Pancreas (tissue), 10 donors: Measurements from ENCODE around the gene ADRB2. TPM values are rescaled to one million over a fixed set of nuclear protein-coding genes. Genes with fewer than 3 reads are reported as not detected.

ENCODE experiments used
- ATAC-seq, 4 donors: fragments of 200-7000 bp; cut with Tn5 transposase; one replicate each; pipeline versions ENCODE4 v1.8.0 to v1.9.1; 2020; ENCODE audit warnings: mild to moderate bottlenecking in 4 of 4, moderate library complexity in 4 of 4
- DNase-seq, 6 donors: peaks; one replicate each; pipeline ENCODE4 v3.0.0-alpha.2; 2020
- FAIRE-seq: peaks from 2 replicates; lab custom pipeline; 2012; peaks lifted over from hg19 to GRCh38; lab: Jason Lieb, UNC
- H3K27ac ChIP-seq, 4 donors: fragments of 200-600 bp; sonication (generic); 1 replicate in 3 of 4; 2 replicates in 1 of 4; pipeline versions ENCODE4 v1.5.0 to v1.8.0; 2020
- H3K27me3 ChIP-seq, 4 donors: fragments of 200-600 bp; one replicate each; pipeline ENCODE4 v1.8.0; 2021
- H3K36me3 ChIP-seq, 3 donors: fragments of 200-600 bp; sonication (generic) in 1 of 3; one replicate each; pipeline versions ENCODE4 v1.5.0 to v1.8.0; 2020 to 2021
- H3K4me1 ChIP-seq, 3 donors: fragments of 200-600 bp; one replicate each; pipeline ENCODE4 v1.8.0; 2021
- H3K4me3 ChIP-seq, 4 donors: fragments of 200-600 bp; sonication (generic) in 2 of 4; one replicate each; pipeline versions ENCODE4 v1.5.0 to v1.8.0; 2020 to 2021
- H3K9me3 ChIP-seq, 4 donors: fragments of 200-600 bp; one replicate each; pipeline ENCODE4 v1.8.0; 2021
- CTCF ChIP-seq, 4 donors: fragments of 200-600 bp; sonication (generic) in 3 of 4; IDR thresholded peaks; one replicate each; pipeline versions ENCODE4 v1.5.0 to v1.8.0; 2021; ENCODE audit warnings: antibody characterized with exemption in 4 of 4
- WGBS, 2 donors: extraction: QIAGEN DNeasy Blood & Tissue Kit; methylation state at CpG; one replicate each; pipeline ENCODE4 v1.1.7; 2013; 5-methylcytosine and 5-hydroxymethylcytosine counted together
- intact Hi-C, 3 donors: fragments of 100-400 bp; cut with DNase I; formaldehyde crosslinking; loops; one replicate each; pipeline versions ENCODE4 v1.11.1 to v1.14.2; 2022
- polyA plus RNA-seq, 2 donors: library from polyadenylated mRNA; stranded (reverse); fragments of 200-250 nt; gene quantifications; one replicate each; pipeline ENCODE4 v1.2.3, GENCODE V29; 2013
- total RNA-seq, 6 donors: library from RNA; stranded (reverse); fragmentation: NEBNext Ultra II Directional in 4 of 6; extraction: Animal tissue kit (Norgen Biotek cat#: 25700) in 4 of 6; gene quantifications; one replicate each; pipeline versions ENCODE4 v1.2.1 to v1.2.4, GENCODE V29; 2021 to 2023
- donor health status: healthy with polysubstance abuse.
- donor health status: DM: no; HTN: no; CAD: no; lungs with moderate emphysema.
- donor health status: DM: no; HTN: no; CAD: no.
- donor health status: control.
- donor health status: control.
- donor health status: Bipolar disorder and iron deficiency.
- donor health status: DM: yes; HTN: yes; CAD: no.
- donor health status: DM: no; HTN: no; CAD: no.
- donor health status: DM: no; HTN: no; CAD: no.
- donor health status: DM: yes; HTN: yes; CAD: no.

ADRB2 gene
- total and polyA plus RNA-seq, 8 donors, result 0.09 to 1.1 (median 0.48) TPM

- Histone ChIP-seq H3K4me3 (no peak overlapping the region), H3K9me3 (no peaks in the 10 kb centered on the region), H3K27me3 (no peaks in the 10 kb centered on the region), H3K36me3 (no peaks in the 10 kb centered on the region), H3K4me1 (no peaks in the 10 kb centered on the region), H3K27ac (no peak overlapping the region)
- no peak for ATAC-seq
- no peak for FAIRE-seq
- intact Hi-C loops, result no loop called here
- TF ChIP-seq CTCF (IDR thresholded peaks at IDR 0.05), result no peak
- DNase-seq, result no peak
Measured at GRCh38 chr5:148791334-148791667, 35.1 kb upstream of the ADRB2 start.

GRCh38 chr5:148791696-148792095 is 34.7 kb upstream of the ADRB2 start:
- no peak for ATAC-seq
- TF ChIP-seq CTCF (IDR thresholded peaks at IDR 0.05), result no peak
- H3K27ac ChIP-seq, result no peak overlapping the region
- intact Hi-C loops, result no loop called here
- WGBS, 2 donors, result 67 to 78% methylated on average over 2 of the region's 2 CpGs
- DNase-seq, result no peak
- no peaks in the 10 kb centered on the region for H3K36me3 ChIP-seq
- no peaks in the 10 kb centered on the region for H3K9me3 ChIP-seq
- FAIRE-seq, result no peak
- H3K27me3 ChIP-seq, result no peaks in the 10 kb centered on the region
- H3K4me3 ChIP-seq, result no peak overlapping the region
- H3K4me1 ChIP-seq, result no peaks in the 10 kb centered on the region

DNA sequence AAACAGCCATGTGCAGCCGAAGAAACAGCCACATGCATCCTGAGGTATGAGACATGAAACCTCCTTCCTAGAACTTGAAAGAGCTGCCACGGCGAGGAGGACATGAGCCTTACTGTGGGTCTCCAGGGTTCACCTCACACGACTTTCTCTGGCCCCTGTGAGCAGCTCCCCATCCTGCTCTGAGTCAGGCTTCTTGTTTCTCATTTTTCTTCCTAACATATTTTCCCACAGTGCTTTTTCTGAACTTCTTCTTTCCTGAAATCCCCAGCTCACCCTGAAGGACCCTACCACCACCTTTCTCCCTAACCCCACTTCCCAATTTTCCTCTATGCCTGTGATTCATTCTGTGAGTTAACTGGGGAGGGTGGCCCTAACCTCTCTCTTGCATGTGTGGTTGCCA is 33.7 kb upstream of the ADRB2 start:
- 76 to 84% methylated on average over 4 of the region's 4 CpGs for WGBS, 2 donors
- H3K4me1 ChIP-seq, result no peaks in the 10 kb centered on the region
- intact Hi-C loops, result no loop called here
- ATAC-seq (no peak), DNase-seq (no peak), FAIRE-seq (no peak)
- H3K27me3 ChIP-seq, result no peaks in the 10 kb centered on the region
- H3K4me3 ChIP-seq, result no peak overlapping the region
- H3K27ac ChIP-seq, result no peak overlapping the region
- no peaks in the 10 kb centered on the region for H3K36me3 ChIP-seq
- no peaks in the 10 kb centered on the region for H3K9me3 ChIP-seq
- TF ChIP-seq CTCF (IDR thresholded peaks at IDR 0.05), result no peak

GRCh38 chr5:148793261-148793660 is 33.1 kb upstream of the ADRB2 start:
- ATAC-seq (no peak), FAIRE-seq (no peak), DNase-seq (no peak)
- H3K36me3 ChIP-seq, result no peaks in the 10 kb centered on the region
- no peak overlapping the region for H3K4me3 ChIP-seq
- H3K9me3 ChIP-seq, result no peaks in the 10 kb centered on the region
- TF ChIP-seq CTCF (IDR thresholded peaks at IDR 0.05), result no peak
- no peak overlapping the region for H3K27ac ChIP-seq
- H3K27me3 ChIP-seq, result no peaks in the 10 kb centered on the region
- H3K4me1 ChIP-seq, result no peaks in the 10 kb centered on the region
- intact Hi-C loops, result no loop called here

DNA sequence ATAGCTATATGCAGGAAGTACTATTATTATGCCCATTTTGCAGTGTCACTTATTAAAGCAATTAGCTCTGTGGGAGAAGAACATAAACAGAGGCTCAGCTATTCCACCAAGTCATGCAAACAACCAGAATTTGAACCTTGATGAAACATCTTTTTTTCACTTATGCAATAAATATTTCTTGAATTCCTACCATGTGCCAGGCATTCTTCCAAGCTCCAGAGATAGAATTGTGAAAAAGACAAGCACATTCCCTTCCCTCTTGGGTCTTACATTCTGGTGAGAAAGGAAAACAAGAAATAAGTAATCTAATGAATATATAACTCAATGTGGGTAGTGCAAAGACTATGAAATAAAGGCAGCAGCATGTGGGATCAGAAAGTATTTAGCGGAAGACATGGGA is 32.1 kb upstream of the ADRB2 start:
- Histone ChIP-seq H3K27ac (no peak overlapping the region), H3K9me3 (no peaks in the 10 kb centered on the region), H3K4me3 (no peak overlapping the region), H3K4me1 (no peaks in the 10 kb centered on the region), H3K27me3 (no peaks in the 10 kb centered on the region), H3K36me3 (no peaks in the 10 kb centered on the region)
- no peak for FAIRE-seq
- WGBS, 2 donors, result 88 to 97% methylated on average over 1 of the region's 1 CpG
- no peak for DNase-seq
- TF ChIP-seq CTCF (IDR thresholded peaks at IDR 0.05), result no peak
- intact Hi-C loops, result no loop called here
- ATAC-seq, result no peak
